H1 (cell line): ENCODE data around the gene ORC3. TPM values are rescaled to one million over a fixed set of nuclear protein-coding genes. Genes with fewer than 3 reads are reported as not detected.

ENCODE experiments used
- CTCF ChIA-PET: fragments of 300-600 bp; sonication (Branson Sonifier 250); formaldehyde crosslinking; loops from one replicate; lab custom pipeline; 2021; ENCODE audit not compliant: partially characterized antibody; lab: Charles Lee
- POLR2A ChIA-PET: fragments of 300-600 bp; sonication (Branson Sonifier 250); formaldehyde crosslinking; loops from one replicate; lab custom pipeline; 2021; ENCODE audit warnings: inconsistent platforms; ENCODE audit not compliant: partially characterized antibody; lab: Charles Lee
- DNase-seq, 2 experiments: peaks; one replicate each; pipeline versions ENCODE4 v3.0.0 to v3.0.0-alpha.2; 2010 to 2022; ENCODE audit warnings: low spot score in 2 of 2, low read depth in 1 of 2, mixed read lengths in 1 of 2
- FAIRE-seq: peaks from 2 replicates; lab custom pipeline; 2011; peaks lifted over from hg19 to GRCh38; lab: Jason Lieb, UNC
- H2AFZ ChIP-seq: 2 replicates; pipeline ENCODE4 v1.8.1; 2012; ENCODE audit warnings: low read length, inconsistent platforms
- H2AK5ac ChIP-seq: 2 replicates; pipeline ENCODE4 v1.6.1; 2013; ENCODE audit warnings: low read depth, low read length
- H2BK120ac ChIP-seq: replicated peaks from 2 replicates; pipeline ENCODE3; 2013; ENCODE audit warnings: low read depth, low read length, inconsistent platforms
- H2BK12ac ChIP-seq: 2 replicates; pipeline ENCODE4 v1.6.1; 2013; ENCODE audit warnings: low read depth, low read length
- H2BK15ac ChIP-seq: 2 replicates; pipeline ENCODE4 v1.6.1; 2013; ENCODE audit warnings: low read length
- H2BK20ac ChIP-seq: 2 replicates; pipeline ENCODE4 v1.6.1; 2013; ENCODE audit warnings: low read length
- H2BK5ac ChIP-seq: 2 replicates; pipeline ENCODE4 v1.6.1; 2013; ENCODE audit warnings: low read depth, low read length
- H3K14ac ChIP-seq: 2 replicates; pipeline ENCODE4 v1.6.1; 2013; ENCODE audit warnings: inconsistent platforms; ENCODE audit not compliant: insufficient read length
- H3K18ac ChIP-seq: 2 replicates; pipeline ENCODE4 v1.6.1; 2013; ENCODE audit warnings: low read length; ENCODE audit errors: extremely low read depth
- H3K23ac ChIP-seq: 2 replicates; pipeline ENCODE4 v1.6.1; 2013; ENCODE audit warnings: inconsistent platforms; ENCODE audit not compliant: insufficient read length
- H3K23me2 ChIP-seq: 2 replicates; pipeline ENCODE4 v1.6.1; 2013; ENCODE audit warnings: low read depth, low read length
- H3K27ac ChIP-seq: 2 replicates; pipeline ENCODE4 v1.6.1; 2011; ENCODE audit warnings: low read depth, low read length, inconsistent platforms
- H3K27me3 ChIP-seq, 4 experiments: replicated peaks in 1 of 4; 1 replicate in 1 of 4; 2 replicates in 3 of 4; pipeline versions ENCODE4 v1.6.1 to v1.8.1; 2011 to 2013; ENCODE audit warnings: low read length in 3 of 4, mild to moderate bottlenecking in 3 of 4, inconsistent platforms in 2 of 4, mixed read lengths in 2 of 4, moderate library complexity in 1 of 4; ENCODE audit not compliant: control insufficient read depth in 3 of 4, insufficient read depth in 3 of 4; ENCODE audit errors: extremely low read depth in 1 of 4
- H3K36me3 ChIP-seq, 4 experiments: 2 replicates each; pipeline versions ENCODE4 v1.6.1 to v1.8.1; 2011 to 2013; ENCODE audit warnings: mild to moderate bottlenecking in 4 of 4, low read length in 3 of 4, moderate library complexity in 2 of 4, control low read depth in 1 of 4, inconsistent platforms in 1 of 4; ENCODE audit not compliant: insufficient read depth in 4 of 4, control insufficient read depth in 2 of 4
- H3K4ac ChIP-seq: replicated peaks from 2 replicates; pipeline ENCODE3; 2013; ENCODE audit warnings: low read length, low read depth, mixed read lengths, inconsistent platforms; ENCODE audit not compliant: insufficient read length
- H3K4me1 ChIP-seq, 4 experiments: replicated peaks in 1 of 4; 1 replicate in 1 of 4; 2 replicates in 3 of 4; pipeline versions ENCODE4 v1.6.1 to v1.8.1; 2011 to 2013; ENCODE audit warnings: low read length in 3 of 4, inconsistent platforms in 2 of 4, mixed read lengths in 1 of 4; ENCODE audit not compliant: insufficient read depth in 4 of 4, control insufficient read depth in 3 of 4
- H3K4me2 ChIP-seq, 2 experiments: 2 replicates each; pipeline versions ENCODE4 v1.6.1 to v1.8.1; 2011 to 2013; ENCODE audit warnings: low read depth in 2 of 2, low read length in 2 of 2, control low read depth in 1 of 2, inconsistent platforms in 1 of 2, mild to moderate bottlenecking in 1 of 2; ENCODE audit not compliant: insufficient read depth in 1 of 2
- H3K4me3 ChIP-seq, 4 experiments: fragments of 200-600, 300-600 bp in 1 of 4; sonication (generic), shearing (Covaris generic), sonication (Bioruptor Twin) in 1 of 4; 2 replicates each; pipeline versions ENCODE4 v1.5.1 to v1.8.1; 2011 to 2016; ENCODE audit warnings: low read length in 4 of 4, low read depth in 3 of 4, control low read depth in 2 of 4, inconsistent platforms in 2 of 4, mild to moderate bottlenecking in 2 of 4, mixed read lengths in 1 of 4, moderate library complexity in 1 of 4; ENCODE audit not compliant: insufficient read depth in 2 of 4; ENCODE audit errors: extremely low read depth in 1 of 4
- H3K56ac ChIP-seq: replicated peaks from 2 replicates; pipeline ENCODE3; 2013; ENCODE audit warnings: low read depth, mild to moderate bottlenecking, mixed read lengths, low read length, inconsistent platforms; ENCODE audit not compliant: insufficient read length
- H3K79me1 ChIP-seq: 2 replicates; pipeline ENCODE4 v1.6.1; 2013; ENCODE audit warnings: low read depth, low read length, control low read depth
- H3K79me2 ChIP-seq, 2 experiments: 2 replicates each; pipeline versions ENCODE4 v1.6.1 to v1.8.1; 2012 to 2013; ENCODE audit warnings: low read length in 2 of 2, mild to moderate bottlenecking in 2 of 2, inconsistent platforms in 1 of 2; ENCODE audit not compliant: insufficient read depth in 2 of 2, control insufficient read depth in 1 of 2
- H3K9ac ChIP-seq, 4 experiments: replicated peaks in 1 of 4; 1 replicate in 1 of 4; 2 replicates in 3 of 4; pipeline versions ENCODE4 v1.6.1 to v1.8.1; 2011 to 2013; ENCODE audit warnings: low read depth in 3 of 4, low read length in 3 of 4, control low read depth in 2 of 4, mild to moderate bottlenecking in 2 of 4, moderate library complexity in 2 of 4, inconsistent platforms in 1 of 4; ENCODE audit errors: extremely low read depth in 1 of 4
- H3K9me3 ChIP-seq, 2 experiments: 2 replicates each; pipeline versions ENCODE4 v1.6.1 to v1.8.1; 2012 to 2013; ENCODE audit warnings: mild to moderate bottlenecking in 2 of 2, moderate library complexity in 2 of 2, control low read depth in 1 of 2, inconsistent platforms in 1 of 2, low read depth in 1 of 2, low read length in 1 of 2, mixed read lengths in 1 of 2; ENCODE audit not compliant: insufficient read depth in 2 of 2
- H4K20me1 ChIP-seq, 2 experiments: replicated peaks in 1 of 2; 2 replicates each; pipeline versions ENCODE3 to v1.8.1; 2011 to 2013; ENCODE audit warnings: inconsistent platforms in 2 of 2, low read length in 2 of 2, mild to moderate bottlenecking in 1 of 2; ENCODE audit not compliant: insufficient read depth in 2 of 2, control insufficient read depth in 1 of 2
- H4K5ac ChIP-seq: 2 replicates; pipeline ENCODE4 v1.6.1; 2013; ENCODE audit warnings: low read length, low read depth, mixed read lengths, inconsistent platforms; ENCODE audit not compliant: insufficient read length
- H4K8ac ChIP-seq: 2 replicates; pipeline ENCODE4 v1.8.0; 2013; ENCODE audit warnings: mild to moderate bottlenecking, moderate library complexity, low read length, inconsistent platforms; ENCODE audit not compliant: insufficient read depth; ENCODE audit errors: extremely low read depth
- H4K91ac ChIP-seq: replicated peaks from 2 replicates; pipeline ENCODE3; 2013; ENCODE audit warnings: low read length, mixed read lengths, inconsistent platforms; ENCODE audit not compliant: insufficient read length
- ASH2L ChIP-seq: fragments of 200-600, 300-600 bp; sonication (generic); IDR thresholded peaks from one replicate; pipeline ENCODE4 v1.7.1; 2017; ENCODE audit warnings: low read length
- BCL11A ChIP-seq, 2 experiments: IDR thresholded peaks; one replicate each; pipeline ENCODE4 v1.6.1; 2011; ENCODE audit warnings: low read depth in 2 of 2, low read length in 2 of 2, mild to moderate bottlenecking in 2 of 2
- CBX8 ChIP-seq: fragments of 300-800, 300-1000 bp; sonication (generic); IDR thresholded peaks from 2 replicates; pipeline ENCODE4 v1.7.1; 2016; ENCODE audit warnings: low read depth, low read length, borderline replicate concordance
- CTBP2 ChIP-seq: IDR thresholded peaks from 2 replicates; pipeline ENCODE4 v1.7.0; 2011; ENCODE audit warnings: borderline replicate concordance, mild to moderate bottlenecking, moderate library complexity, mixed read lengths, low read length; ENCODE audit not compliant: insufficient read depth, insufficient read length
- FOSL1 ChIP-seq: IDR thresholded peaks from 2 replicates; pipeline ENCODE4 v1.6.1; 2011; ENCODE audit warnings: mild to moderate bottlenecking, low read depth, low read length, moderate library complexity; ENCODE audit not compliant: insufficient read depth
- HDAC6 ChIP-seq: IDR thresholded peaks from one replicate; pipeline ENCODE4 v1.7.1; 2012; ENCODE audit warnings: low read depth, mild to moderate bottlenecking, inconsistent platforms, low read length, moderate library complexity
- KDM4A ChIP-seq: IDR thresholded peaks from one replicate; pipeline ENCODE4 v1.7.1; 2012; ENCODE audit warnings: low read depth, mild to moderate bottlenecking, moderate library complexity, low read length, inconsistent platforms; ENCODE audit not compliant: severe bottlenecking
- RBBP5 ChIP-seq: IDR thresholded peaks from 2 replicates; pipeline ENCODE4 v1.7.1; 2012; ENCODE audit warnings: low read depth, mild to moderate bottlenecking, inconsistent platforms, low read length, moderate library complexity, borderline replicate concordance
- RNF2 ChIP-seq: fragments of 200-900, 300-1000 bp; sonication (generic); IDR thresholded peaks from 2 replicates; pipeline ENCODE4 v1.7.1; 2016; ENCODE audit warnings: borderline replicate concordance, low read depth, mild to moderate bottlenecking, antibody characterized with exemption, low read length; ENCODE audit not compliant: poor library complexity, severe bottlenecking; ENCODE audit errors: missing control alignments
- SP2 ChIP-seq: IDR thresholded peaks from 2 replicates; pipeline ENCODE4 v1.6.1; 2012; ENCODE audit warnings: mild to moderate bottlenecking, low read length, inconsistent platforms
- SRF ChIP-seq: IDR thresholded peaks from 2 replicates; pipeline ENCODE4 v1.6.1; 2011; ENCODE audit warnings: mild to moderate bottlenecking, low read depth, low read length, moderate library complexity
- WGBS, 2 experiments: shearing (Covaris generic) in 1 of 2; methylation state at CpG; one replicate each; pipeline versions ENCODE4 v1.1.6 to v1.1.7; 2013 to 2015; ENCODE audit warnings: low lambda C conversion rate in 2 of 2, mixed read lengths in 2 of 2, inconsistent platforms in 1 of 2, low coverage in 1 of 2, missing lambda C conversion rate in 1 of 2; ENCODE audit not compliant: insufficient replicate concordance in 2 of 2, insufficient coverage in 1 of 2, insufficient read length in 1 of 2; ENCODE audit errors: extremely low coverage in 1 of 2, missing lambda C conversion rate in 1 of 2; 5-methylcytosine and 5-hydroxymethylcytosine counted together
- polyA plus RNA-seq, 7 experiments: library from polyadenylated mRNA; depleted of rRNA in 3 of 7; stranded (reverse) in 5 of 7; unstranded in 2 of 7; fragments of >200 nt in 5 of 7; fragments of 200-250 nt in 2 of 7; gene quantifications; 1 replicate in 5 of 7; 2 replicates in 1 of 7; 4 replicates in 1 of 7; pipeline versions ENCODE4 v1.2.1 to v1.2.3, GENCODE V29; 2011 to 2013; ENCODE audit warnings: missing spikeins in 2 of 7, mixed read lengths in 2 of 7
- total RNA-seq: library from RNA; stranded (reverse); fragmentation: NEBNext Ultra II Directional; extraction: Animal tissue kit (Norgen Biotek cat#: 25700); gene quantifications from 2 replicates; pipeline ENCODE4 v1.2.1, GENCODE V29; 2021

The ORC3 gene
- total and polyA plus RNA-seq, 2 of the 8 experiments (the other 6 are each of a cell fraction or from before 2014, with no cell fraction given): 35.9 to 60.9 TPM

- Histone ChIP-seq H3K4me2 (peak overlapping the region; percentile 58 to 69), H3K23ac (no peak overlapping the region), H3K4me3 (peak overlapping the region; percentile 6 to 99 (median 47); a peak in 7 of 8 replicates), H3K4me1 (peaks cover 0 to 5% (median 0%) of the 10 kb centered on the region in 4 experiments; a peak in 2 of 7 replicates), H3K27ac (peak overlapping the region; percentile 65), H2BK5ac (no peak overlapping the region), H3K4ac (no peak overlapping the region), H3K9me3 (no peaks in the 10 kb centered on the region), H2BK12ac (no peak overlapping the region), H3K23me2 (peaks cover 4% of the 10 kb centered on the region), H2BK15ac (no peak overlapping the region), H3K36me3 (no peaks in the 10 kb centered on the region), H3K56ac (no peak overlapping the region), H4K91ac (no peak overlapping the region), H2AFZ (peak overlapping the region; percentile 17; the same call in 1 of the 2 replicates), H3K14ac (no peak overlapping the region), H3K18ac (no peak overlapping the region; the same call in 1 of the 2 replicates), H4K5ac (peak overlapping the region; percentile 95), H2BK120ac (no peak overlapping the region), H3K79me1 (no peaks in the 10 kb centered on the region), H4K8ac (no peak overlapping the region), H4K20me1 (peaks cover 13 to 16% of the 10 kb centered on the region in 2 experiments), H3K27me3 (no peaks in the 10 kb centered on the region), H3K9ac (peak overlapping the region in 3 of 4 experiments; percentile 48 to 75 (median 59); a peak in 3 of 7 replicates), H3K79me2 (peaks cover 37 to 45% of the 10 kb centered on the region in 2 experiments), H2AK5ac (no peak overlapping the region), H2BK20ac (no peak overlapping the region)
- DNase-seq (no peak), FAIRE-seq (no peak)
- ChIA-PET POLR2A (interaction anchor here (0.6 to 3.0 kb wide), 23 partner anchors 10 to 1378 kb away, joined by 3 to 36 read pairs (median 5); partner anchors contain the start of genes ORC3, PNRC1 and RARS2), CTCF (interaction anchor here (1.3 kb wide), 1 partner anchor 12 kb away, joined by 4 read pairs; no protein-coding TSS in a partner anchor)
- WGBS, 2 experiments: 3% methylated on average over 7 of the region's 7 CpGs; no CpG with 5 or more reads in 1 of the 2 experiments
- TF ChIP-seq CBX8 (no peak), BCL11A (IDR thresholded peaks at IDR 0.05; ENCODE audit: low read depth in 2 of 2, low read length in 2 of 2) (no peak), SP2 (no peak), CTBP2 (no peak), ASH2L (peak; percentile 81), KDM4A (no peak), FOSL1 (no peak), RBBP5 (0 out of 2 replicates have a peak, but pooled peaks have one; percentile 45), SRF (no peak), RNF2 (no peak), HDAC6 (no peak)
Measured at GRCh38 chr6:87702589-87702945, 112.6 kb downstream of the ORC3 start.
